A549 (cell line): Measurements from ENCODE around the gene ITIH5.

Source experiments
- CTCF ChIP-seq: fragments of >200 bp; sonication (Bioruptor Twin); formaldehyde crosslinking; IDR thresholded peaks from 3 replicates; pipeline ENCODE4 v1.5.1; 2016
- EP300 ChIP-seq, 2 experiments: fragments of >200 bp; sonication (Bioruptor Twin); formaldehyde crosslinking; IDR thresholded peaks; 2 replicates in 1 of 2; 3 replicates in 1 of 2; pipeline ENCODE4 v1.6.1; 2016 to 2017
- HOXB13 ChIP-seq: fragments of 250-450 bp; sonication (Bioruptor Pico); IDR thresholded peaks from 2 replicates; pipeline ENCODE4 v1.5.0; 2020; ENCODE audit warnings: low read depth, mild to moderate bottlenecking, moderate library complexity
- SMC3 ChIP-seq: fragments of >200 bp; sonication (Bioruptor Twin); formaldehyde crosslinking; IDR thresholded peaks from 3 replicates; pipeline ENCODE4 v1.6.1; 2018; ENCODE audit warnings: inconsistent platforms
- ZSCAN20 ChIP-seq: fragments of 250-450 bp; sonication (Bioruptor Pico); IDR thresholded peaks from 2 replicates; pipeline ENCODE4 v1.8.0; 2022; ENCODE audit warnings: mild to moderate bottlenecking, moderate library complexity
- TF ChIP-seq, protein P1 (sequence below): fragments of 450-650 bp; IDR thresholded peaks from 2 replicates; pipeline ENCODE4 v1.6.1; 2014; ENCODE audit warnings: antibody characterized with exemption

DNA sequence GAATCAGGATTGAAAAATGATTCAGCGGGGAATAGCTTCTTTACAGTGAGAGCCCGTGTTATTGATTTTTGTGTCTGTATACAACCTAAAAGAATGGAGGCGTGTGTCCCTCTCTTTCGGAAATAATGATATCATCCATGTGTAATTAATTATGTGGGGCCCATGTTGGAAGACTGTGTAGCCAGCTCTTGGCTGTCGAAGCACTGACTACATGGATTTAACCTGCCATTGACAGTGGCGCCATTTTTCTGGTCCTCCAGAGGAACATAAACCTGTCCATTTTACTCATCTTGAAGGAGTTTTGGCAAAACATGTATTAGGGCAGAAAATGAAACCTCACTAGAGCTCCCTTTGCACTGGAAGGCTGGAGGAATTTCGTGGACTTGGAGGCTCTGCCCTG is 119.6 kb downstream of the ITIH5 start:
- TF ChIP-seq CTCF: no peak
- no peak for TF ChIP-seq ZSCAN20 (CRISPR knock-in tag)
- TF ChIP-seq EP300 (IDR thresholded peaks at IDR 0.05): no peak
- no peak for TF ChIP-seq HOXB13 (CRISPR knock-in tag)
- no peak for TF ChIP-seq SMC3
- TF ChIP-seq, protein P1, sequence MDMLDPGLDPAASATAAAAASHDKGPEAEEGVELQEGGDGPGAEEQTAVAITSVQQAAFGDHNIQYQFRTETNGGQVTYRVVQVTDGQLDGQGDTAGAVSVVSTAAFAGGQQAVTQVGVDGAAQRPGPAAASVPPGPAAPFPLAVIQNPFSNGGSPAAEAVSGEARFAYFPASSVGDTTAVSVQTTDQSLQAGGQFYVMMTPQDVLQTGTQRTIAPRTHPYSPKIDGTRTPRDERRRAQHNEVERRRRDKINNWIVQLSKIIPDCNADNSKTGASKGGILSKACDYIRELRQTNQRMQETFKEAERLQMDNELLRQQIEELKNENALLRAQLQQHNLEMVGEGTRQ: no peak
